ENCODE measurements around the gene PFN4. TPM values are rescaled to one million over a fixed set of nuclear protein-coding genes. Genes with fewer than 3 reads are reported as not detected.
A peak's percentile ranks its signal among the peaks of the same experiment; 100 is the strongest.

PFN4 gene
- polyA plus RNA-seq, 1 of the 3 experiments (the other 2 are of a cell fraction) = 0.61 TPM

GRCh38 chr2:24083567-24084385 lies 39.4 kb downstream of the PFN4 start:
- Histone ChIP-seq H2AFZ (ENCODE audit: low read depth) (peak overlapping the region; percentile 95), H3K9me3 (no peaks in the 10 kb centered on the region), H3K4me3 (ENCODE audit: low read depth in 2 of 2, low read length in 1 of 2) (peak overlapping the region; percentile 66 to 72), H3K9ac (peak overlapping the region; percentile 82), H3K27ac (ENCODE audit: low read depth in 2 of 2, low read length in 1 of 2) (peak overlapping the region; percentile 86 to 95), H3K27me3 (ENCODE audit: insufficient read depth) (no peaks in the 10 kb centered on the region), H3K79me2 (ENCODE audit: insufficient read depth) (peaks cover 13% of the 10 kb centered on the region; the same call in 1 of the 2 replicates), H4K20me1 (ENCODE audit: insufficient read depth) (no peaks in the 10 kb centered on the region), H3F3A (replicated peaks; ENCODE audit: insufficient read depth) (peaks cover 32% of the 10 kb centered on the region), H3K9me2 (no peaks in the 10 kb centered on the region), H3K4me1 (ENCODE audit: control insufficient read depth in 1 of 2, insufficient read depth in 2 of 2, low read depth in 1 of 2, low read length in 1 of 2) (peaks cover 0 to 21% of the 10 kb centered on the region in 2 experiments; a peak in 2 of 4 replicates), H3K4me2 (peak overlapping the region; percentile 87), H3K36me3 (replicated peaks in 1 of 2; ENCODE audit: control insufficient read depth in 1 of 2, insufficient read depth in 2 of 2, low read length in 1 of 2) (peaks cover 29 to 38% of the 10 kb centered on the region in 2 experiments)
- ChIA-PET POLR2A (interaction anchor here (0.6 to 3.0 kb wide), 20 partner anchors 7 to 1207 kb away, joined by 3 to 66 read pairs (median 5); partner anchors contain the start of genes ATAD2B, CENPO, FAM228B and FKBP1B), CTCF (interaction anchor here (0.6 to 5.8 kb wide), 70 partner anchors 8 to 902 kb away, joined by 3 to 75 read pairs (median 4); partner anchors contain the start of genes ATAD2B, CENPO, FAM228B and FKBP1B)
- WGBS (ENCODE audit: low lambda C conversion rate) = 3% methylated on average over 25 of the region's 30 CpGs
- peak; percentile 89 for DNase-seq
- TF ChIP-seq RFX5 (IDR thresholded peaks at IDR 0.05; ENCODE audit: low read length) (no peak), GATA2 (CRISPR knock-in tag; IDR thresholded peaks at IDR 0.05) (peak; percentile 38), EZH2phosphoT487 (IDR thresholded peaks at IDR 0.05; ENCODE audit: borderline replicate concordance, low read depth) (no peak), MAX (IDR thresholded peaks at IDR 0.05; ENCODE audit: low read depth) (peak; percentile 49), SIN3A (IDR thresholded peaks at IDR 0.05; ENCODE audit: borderline replicate concordance, low read depth, low read length) (peak; percentile 67; the same call in 1 of the 2 replicates), YY1 (IDR thresholded peaks at IDR 0.05; ENCODE audit: low read depth) (peak; percentile 87; the same call in 1 of the 2 replicates), MEF2A (IDR thresholded peaks at IDR 0.05; ENCODE audit: borderline replicate concordance, low read depth) (no peak), RAD21 (IDR thresholded peaks at IDR 0.05; ENCODE audit: low read length) (peak; percentile 45), NRF1 (IDR thresholded peaks at IDR 0.05; ENCODE audit: low read depth, low read length) (0 out of 2 replicates have a peak, but pooled peaks have one; percentile 24), TEAD4 (IDR thresholded peaks at IDR 0.05; ENCODE audit: borderline replicate concordance, insufficient read depth) (no peak), NFIC (IDR thresholded peaks at IDR 0.05; ENCODE audit: borderline replicate concordance) (no peak), GABPA (IDR thresholded peaks at IDR 0.05; ENCODE audit: low read depth) (0 out of 2 replicates have a peak, but pooled peaks have one; percentile 12), TCF12 (IDR thresholded peaks at IDR 0.05) (peak; percentile 65), CHD2 (IDR thresholded peaks at IDR 0.05; ENCODE audit: low read length, partially characterized antibody) (peak; percentile 49), FOXJ3 (CRISPR knock-in tag; IDR thresholded peaks at IDR 0.05) (no peak; the same call in none of the 2 replicates), FOSL2 (IDR thresholded peaks at IDR 0.05; ENCODE audit: borderline replicate concordance, low read depth) (no peak), EP300 (IDR thresholded peaks at IDR 0.05; ENCODE audit: borderline replicate concordance in 1 of 2, low read depth in 1 of 2, low read length in 1 of 2) (peak in 1 of 2 experiments; percentile 12; a peak in 2 of 4 replicates), TAF1 (IDR thresholded peaks at IDR 0.05; ENCODE audit: borderline replicate concordance, low read depth, low read length) (peak; percentile 64), USF2 (IDR thresholded peaks at IDR 0.05; ENCODE audit: borderline replicate concordance, low read depth, low read length) (no peak), MXI1 (IDR thresholded peaks at IDR 0.05; ENCODE audit: low read depth, low read length) (0 out of 2 replicates have a peak, but pooled peaks have one; percentile 63), USF1 (IDR thresholded peaks at IDR 0.05; ENCODE audit: borderline replicate concordance, low read depth) (0 out of 2 replicates have a peak, but pooled peaks have one; percentile 13)

Measured in SK-N-SH (cell line).